MM.1S (cell line): ENCODE measurements around the gene FAN1.

Experiments used
- CTCF ChIP-seq: fragments of 300-600 bp; sonication (generic); IDR thresholded peaks from 2 replicates; pipeline ENCODE4 v1.5.1; 2016; ENCODE audit warnings: antibody characterized with exemption, low read length, mixed read lengths
- EZH2phosphoT487 ChIP-seq: fragments of 300-600 bp; sonication (generic); IDR thresholded peaks from 2 replicates; pipeline ENCODE4 v1.6.1; 2018; ENCODE audit warnings: antibody characterized with exemption, low read length

- TF ChIP-seq CTCF (peak; percentile 64), EZH2phosphoT487 (no peak)
Measured at GRCh38 chr15:30859091-30859874, 44.4 kb upstream of the FAN1 start.
